ENCODE data around the gene DISC1. TPM values are rescaled to one million over a fixed set of nuclear protein-coding genes. Genes with fewer than 3 reads are reported as not detected.
"Not testable (repeated sequence)": the region's sequence is repeated elsewhere in the genome, so short reads cannot be mapped to it uniquely, and the experiment has no call there.

DISC1 gene
- total RNA-seq, 2 donors from 2014 or later: 6.7 to 9.3 TPM

DNA sequence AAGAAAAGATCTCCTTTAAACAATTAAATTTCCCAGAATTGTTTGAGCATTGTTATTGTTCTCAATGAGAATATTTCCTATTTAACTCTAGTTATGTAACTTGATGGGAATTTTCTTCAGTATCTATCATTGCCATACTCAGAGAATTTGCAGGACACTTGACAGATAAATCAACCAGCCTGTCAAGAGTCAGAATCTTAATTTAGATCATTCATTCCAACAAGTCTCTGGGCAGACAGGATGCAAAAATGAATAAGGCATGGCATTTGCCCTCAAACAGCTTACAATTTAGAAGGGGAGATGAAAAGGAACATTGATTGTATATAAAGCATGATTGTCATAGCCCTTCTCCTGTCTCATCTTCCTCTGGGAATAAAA, 7.3 kb upstream of the DISC1 start:
- TF ChIP-seq POLR2AphosphoS5 (IDR thresholded peaks at IDR 0.05) (no peak), POLR2A (IDR thresholded peaks at IDR 0.05) (no peak)
- TF ChIP-seq, protein P1, sequence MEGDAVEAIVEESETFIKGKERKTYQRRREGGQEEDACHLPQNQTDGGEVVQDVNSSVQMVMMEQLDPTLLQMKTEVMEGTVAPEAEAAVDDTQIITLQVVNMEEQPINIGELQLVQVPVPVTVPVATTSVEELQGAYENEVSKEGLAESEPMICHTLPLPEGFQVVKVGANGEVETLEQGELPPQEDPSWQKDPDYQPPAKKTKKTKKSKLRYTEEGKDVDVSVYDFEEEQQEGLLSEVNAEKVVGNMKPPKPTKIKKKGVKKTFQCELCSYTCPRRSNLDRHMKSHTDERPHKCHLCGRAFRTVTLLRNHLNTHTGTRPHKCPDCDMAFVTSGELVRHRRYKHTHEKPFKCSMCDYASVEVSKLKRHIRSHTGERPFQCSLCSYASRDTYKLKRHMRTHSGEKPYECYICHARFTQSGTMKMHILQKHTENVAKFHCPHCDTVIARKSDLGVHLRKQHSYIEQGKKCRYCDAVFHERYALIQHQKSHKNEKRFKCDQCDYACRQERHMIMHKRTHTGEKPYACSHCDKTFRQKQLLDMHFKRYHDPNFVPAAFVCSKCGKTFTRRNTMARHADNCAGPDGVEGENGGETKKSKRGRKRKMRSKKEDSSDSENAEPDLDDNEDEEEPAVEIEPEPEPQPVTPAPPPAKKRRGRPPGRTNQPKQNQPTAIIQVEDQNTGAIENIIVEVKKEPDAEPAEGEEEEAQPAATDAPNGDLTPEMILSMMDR (IDR thresholded peaks at IDR 0.05): no peak
- H3K27me3 ChIP-seq (replicated peaks; ENCODE audit: insufficient read depth): no peaks in the 10 kb centered on the region
- H3K4me1 ChIP-seq (replicated peaks): no peaks in the 10 kb centered on the region
- no peak overlapping the region for H3K27ac ChIP-seq
- intact Hi-C loops (cut with DNase I): no loop called here
- H3K4me3 ChIP-seq: no peak overlapping the region
- no peaks in the 10 kb centered on the region for H3K9me3 ChIP-seq
- no peak for DNase-seq (ENCODE audit: low spot score)
- no peaks in the 10 kb centered on the region for H3K36me3 ChIP-seq

DNA sequence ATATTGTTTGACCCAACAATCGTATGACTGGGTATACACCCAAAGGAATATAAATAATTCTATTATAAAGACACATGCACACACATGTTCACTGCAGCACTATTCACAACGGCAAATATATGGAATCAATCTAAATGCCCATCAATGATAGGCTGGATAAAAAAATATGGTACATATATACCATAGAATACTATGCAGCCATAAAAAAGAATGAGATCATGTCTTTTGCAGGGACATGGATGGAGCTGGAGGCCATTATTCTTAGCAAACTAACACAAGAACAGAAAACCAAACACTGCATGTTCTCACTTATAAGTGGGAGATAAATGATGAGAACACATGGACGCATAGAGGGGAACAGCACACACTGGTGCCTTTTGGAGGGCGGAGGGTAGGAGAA, 1.5 kb upstream of the DISC1 start:
- intact Hi-C loops (cut with DNase I); H3K4me3 ChIP-seq; H3K4me1 ChIP-seq (replicated peaks); H3K27me3 ChIP-seq (replicated peaks; ENCODE audit: insufficient read depth); H3K36me3 ChIP-seq; DNase-seq (ENCODE audit: low spot score); H3K27ac ChIP-seq; H3K9me3 ChIP-seq: not testable (repeated sequence)
- 97% methylated on average over 4 of the region's 4 CpGs for WGBS

DNA sequence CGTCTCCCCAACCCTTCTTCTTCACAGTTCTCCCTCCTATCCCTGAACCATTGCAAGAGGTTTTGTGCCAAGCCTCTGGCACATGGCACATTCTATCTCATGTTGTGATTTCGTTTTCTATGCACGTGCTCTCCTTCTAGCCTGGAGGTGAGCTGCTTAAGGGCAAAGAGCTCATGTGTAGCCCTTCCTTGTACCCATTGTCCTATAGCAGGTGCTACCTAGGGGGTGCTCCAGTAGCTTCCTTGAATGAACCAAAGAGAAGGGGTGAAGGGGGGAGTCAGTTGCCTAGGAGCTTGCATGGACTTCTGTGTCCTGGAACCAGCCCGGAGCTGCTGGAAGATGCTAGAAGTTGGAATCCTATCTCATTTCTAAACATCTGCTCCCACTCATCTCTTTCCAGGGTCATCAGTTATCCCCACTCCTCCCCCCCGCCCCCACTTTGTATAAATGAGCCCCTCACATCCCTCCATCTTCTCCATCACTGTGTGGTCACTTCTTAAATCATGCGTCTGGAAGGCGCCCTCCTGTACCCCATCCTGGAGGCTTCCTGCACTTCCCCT, 535 bp upstream of the DISC1 start:
- DNase-seq (ENCODE audit: low spot score): no peak
- Histone ChIP-seq H3K4me1 (replicated peaks) (no peaks in the 10 kb centered on the region), H3K27ac (peak overlapping the region in 1 of 2 donors; percentile 74), H3K27me3 (replicated peaks; ENCODE audit: insufficient read depth) (no peaks in the 10 kb centered on the region), H3K9me3 (no peaks in the 10 kb centered on the region), H3K4me3 (peak overlapping the region; percentile 66 to 75), H3K36me3 (no peaks in the 10 kb centered on the region)
- WGBS: 10% methylated on average over 7 of the region's 7 CpGs
- intact Hi-C loops (cut with DNase I): no loop called here
- TF ChIP-seq POLR2AphosphoS5 (IDR thresholded peaks at IDR 0.05): no peak
- TF ChIP-seq POLR2A (IDR thresholded peaks at IDR 0.05): no peak
- TF ChIP-seq, protein P1 (IDR thresholded peaks at IDR 0.05): no peak

DNA sequence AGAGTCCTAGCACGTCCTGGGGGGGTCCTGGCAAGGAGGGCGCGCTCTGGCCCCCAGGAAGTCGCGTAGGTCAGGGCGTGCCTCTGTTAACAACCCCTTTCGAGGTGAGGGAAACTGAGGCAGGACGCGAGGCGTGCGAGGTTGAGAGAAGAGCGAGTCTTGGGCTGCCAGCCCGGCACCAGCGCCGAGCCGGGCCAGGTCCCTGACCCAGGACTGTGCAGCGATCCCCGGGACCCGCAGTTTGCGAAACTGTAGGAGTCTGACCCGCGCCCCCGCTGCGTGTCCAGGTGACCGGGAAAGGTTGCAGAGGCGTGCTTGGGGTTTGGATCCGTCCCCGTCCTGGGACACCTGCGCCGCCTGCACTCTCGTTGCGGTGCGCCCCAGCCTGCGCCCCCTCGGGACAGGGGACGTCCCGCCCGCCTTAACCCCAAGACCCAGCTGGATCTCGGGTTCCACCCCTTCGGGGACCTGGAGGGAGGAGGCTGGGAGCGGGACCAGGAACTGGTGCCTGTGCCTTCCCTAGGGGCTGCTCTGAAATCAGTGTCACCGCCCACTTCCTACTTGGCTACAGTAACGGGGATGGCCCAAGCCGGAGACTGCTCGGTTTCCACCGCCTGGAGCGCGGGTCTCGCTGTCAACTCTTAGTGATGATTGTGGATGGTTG, 493 bp downstream of the DISC1 start:
- Histone ChIP-seq H3K4me1 (replicated peaks) (no peaks in the 10 kb centered on the region), H3K27ac (peak overlapping the region; percentile 74 to 76), H3K27me3 (replicated peaks; ENCODE audit: insufficient read depth) (no peaks in the 10 kb centered on the region), H3K4me3 (peak overlapping the region; percentile 66 to 75), H3K9me3 (no peaks in the 10 kb centered on the region), H3K36me3 (no peaks in the 10 kb centered on the region)
- peak; percentile 31 for DNase-seq (ENCODE audit: low spot score)
- WGBS: 3% methylated on average over 35 of the region's 49 CpGs
- intact Hi-C loops (cut with DNase I): no loop called here
- TF ChIP-seq, protein P1 (IDR thresholded peaks at IDR 0.05): no peak

DNA sequence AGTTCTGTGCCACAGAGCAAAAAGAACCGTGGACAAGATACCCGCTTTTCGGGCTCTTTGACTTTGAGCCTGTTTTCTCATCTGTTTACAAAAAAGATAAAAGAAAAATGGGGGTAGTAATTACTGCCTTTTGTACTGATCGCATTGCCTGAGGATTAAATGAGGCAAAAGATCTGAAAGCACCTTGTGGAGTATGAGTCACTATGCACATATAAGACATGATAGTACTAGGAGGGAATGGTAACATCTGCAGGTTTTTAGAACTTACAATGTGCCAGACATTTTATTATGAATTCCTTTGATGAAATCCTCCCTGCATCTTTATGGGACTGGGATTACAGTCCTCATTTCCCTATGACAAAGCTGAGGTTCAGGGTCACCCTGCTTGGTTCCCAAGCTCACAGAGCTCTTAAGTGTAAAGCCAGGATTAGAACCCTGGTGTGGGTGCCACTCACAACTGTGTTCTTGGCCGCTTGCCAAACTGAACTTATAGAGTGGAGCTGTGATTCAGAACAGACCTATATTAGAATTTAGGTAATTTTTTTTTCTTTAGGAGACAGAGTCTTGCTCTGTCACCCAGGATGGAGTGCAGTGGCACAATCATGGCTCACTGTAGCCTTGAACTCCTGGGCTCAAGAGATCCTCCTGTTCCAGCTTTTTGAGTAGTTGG, 1.8 kb downstream of the DISC1 start:
- Histone ChIP-seq H3K4me1 (replicated peaks) (no peaks in the 10 kb centered on the region), H3K27ac (no peak overlapping the region), H3K9me3 (no peaks in the 10 kb centered on the region), H3K27me3 (replicated peaks; ENCODE audit: insufficient read depth) (no peaks in the 10 kb centered on the region), H3K4me3 (no peak overlapping the region), H3K36me3 (no peaks in the 10 kb centered on the region)
- WGBS: 34% methylated on average over 5 of the region's 5 CpGs
- no peak for DNase-seq (ENCODE audit: low spot score)
- TF ChIP-seq POLR2AphosphoS5 (IDR thresholded peaks at IDR 0.05) (no peak), POLR2A (IDR thresholded peaks at IDR 0.05) (no peak)
- TF ChIP-seq, protein P1 (IDR thresholded peaks at IDR 0.05): no peak
- intact Hi-C loops (cut with DNase I): no loop called here
